ENCODE measurements around the gene ENDOD1. TPM values are rescaled to one million over a fixed set of nuclear protein-coding genes. Genes with fewer than 3 reads are reported as not detected.

ENDOD1 gene
- total RNA-seq, 6 experiments from 2014 or later = 23.1 to 27.3 (median 25.3) TPM

GRCh38 chr11:95121698-95122097 is 32.1 kb downstream of the ENDOD1 start:
- no peaks in the 10 kb centered on the region for H3K27me3 Mint-ChIP-seq (ENCODE audit: insufficient read depth)
- no peak overlapping the region for H3K4me3 Mint-ChIP-seq
- H3K27ac Mint-ChIP-seq = no peak overlapping the region
- H3K36me3 Mint-ChIP-seq (ENCODE audit: low read depth) = no peaks in the 10 kb centered on the region
- H3K9me3 Mint-ChIP-seq = no peaks in the 10 kb centered on the region
- no peak for DNase-seq
- peaks cover 6% of the 10 kb centered on the region for H3K4me1 Mint-ChIP-seq (ENCODE audit: low read depth)
- TF ChIP-seq CTCF (IDR thresholded peaks at IDR 0.05) = no peak

- Mint-ChIP-seq H3K27ac (no peak overlapping the region), H3K36me3 (ENCODE audit: low read depth) (no peaks in the 10 kb centered on the region), H3K4me1 (ENCODE audit: low read depth) (peaks cover 6% of the 10 kb centered on the region), H3K9me3 (no peaks in the 10 kb centered on the region), H3K27me3 (ENCODE audit: insufficient read depth) (no peaks in the 10 kb centered on the region), H3K4me3 (no peak overlapping the region)
- DNase-seq = no peak
- TF ChIP-seq CTCF (IDR thresholded peaks at IDR 0.05) = no peak
These were observed 33.9 kb downstream of the ENDOD1 start for GRCh38 chr11:95123556-95123955.

GRCh38 chr11:95128602-95129001 is 39.0 kb downstream of the ENDOD1 start:
- no peaks in the 10 kb centered on the region for H3K36me3 Mint-ChIP-seq (ENCODE audit: low read depth)
- no peak for DNase-seq
- no peaks in the 10 kb centered on the region for H3K4me1 Mint-ChIP-seq (ENCODE audit: low read depth)
- no peaks in the 10 kb centered on the region for H3K9me3 Mint-ChIP-seq
- no peaks in the 10 kb centered on the region for H3K27me3 Mint-ChIP-seq (ENCODE audit: insufficient read depth)
- no peak overlapping the region for H3K27ac Mint-ChIP-seq
- no peak for TF ChIP-seq CTCF (IDR thresholded peaks at IDR 0.05)
- no peak overlapping the region for H3K4me3 Mint-ChIP-seq

- H3K27ac Mint-ChIP-seq = no peak overlapping the region
- no peak for DNase-seq
- H3K36me3 Mint-ChIP-seq (ENCODE audit: low read depth) = 0 out of 2 replicates have a peak, but pooled peaks cover 4% of the 10 kb centered on the region
- H3K4me3 Mint-ChIP-seq = no peak overlapping the region
- peaks cover 18% of the 10 kb centered on the region for H3K4me1 Mint-ChIP-seq (ENCODE audit: low read depth)
- no peaks in the 10 kb centered on the region; the same call in 1 of the 2 replicates for H3K27me3 Mint-ChIP-seq (ENCODE audit: insufficient read depth)
- no peaks in the 10 kb centered on the region for H3K9me3 Mint-ChIP-seq
- no peak for TF ChIP-seq CTCF (IDR thresholded peaks at IDR 0.05)
These were observed 43.3 kb downstream of the ENDOD1 start for GRCh38 chr11:95132956-95133355.

GRCh38 chr11:95134491-95134890 is 44.8 kb downstream of the ENDOD1 start:
- Mint-ChIP-seq H3K27ac (peak overlapping the region; percentile 68), H3K9me3 (no peaks in the 10 kb centered on the region), H3K4me3 (peak overlapping the region; percentile 51), H3K4me1 (ENCODE audit: low read depth) (peaks cover 32% of the 10 kb centered on the region), H3K36me3 (ENCODE audit: low read depth) (0 out of 2 replicates have a peak, but pooled peaks cover 4% of the 10 kb centered on the region), H3K27me3 (ENCODE audit: insufficient read depth) (no peaks in the 10 kb centered on the region; the same call in 1 of the 2 replicates)
- TF ChIP-seq CTCF (IDR thresholded peaks at IDR 0.05) = no peak
- DNase-seq = peak; percentile 89

GRCh38 chr11:95135155-95135554 is 45.5 kb downstream of the ENDOD1 start:
- Mint-ChIP-seq H3K4me3 (peak overlapping the region; percentile 51; the same call in 1 of the 2 replicates), H3K36me3 (ENCODE audit: low read depth) (0 out of 2 replicates have a peak, but pooled peaks cover 4% of the 10 kb centered on the region), H3K4me1 (ENCODE audit: low read depth) (peaks cover 32% of the 10 kb centered on the region), H3K9me3 (no peaks in the 10 kb centered on the region), H3K27me3 (ENCODE audit: insufficient read depth) (no peaks in the 10 kb centered on the region; the same call in 1 of the 2 replicates), H3K27ac (peak overlapping the region; percentile 68; the same call in 1 of the 2 replicates)
- no peak for TF ChIP-seq CTCF (IDR thresholded peaks at IDR 0.05)
- no peak for DNase-seq

All from HFFc6 (cell line).